ENCODE measurements around the gene CZIB. TPM values are rescaled to one million over a fixed set of nuclear protein-coding genes. Genes with fewer than 3 reads are reported as not detected.
A peak's percentile ranks its signal among the peaks of the same experiment; 100 is the strongest.

Gene CZIB
- total RNA-seq, 1 experiment from 2014 or later = 42.6 TPM

GRCh38 chr1:53166366-53166765 lies 54.1 kb downstream of the CZIB start:
- no peak overlapping the region for H3K4me3 ChIP-seq (ENCODE audit: low read depth, low read length)
- Mint-ChIP-seq H3K4me1 (ENCODE audit: low read depth, unreplicated experiment) (no peaks in the 10 kb centered on the region), H3K36me3 (ENCODE audit: insufficient read depth, unreplicated experiment) (no peaks in the 10 kb centered on the region), H3K27me3 (ENCODE audit: insufficient read depth, unreplicated experiment) (no peaks in the 10 kb centered on the region), H3K4me3 (ENCODE audit: unreplicated experiment) (no peak overlapping the region), H3K27ac (ENCODE audit: unreplicated experiment) (no peak overlapping the region), H3K9me3 (ENCODE audit: unreplicated experiment) (no peaks in the 10 kb centered on the region)
- CTCF ChIA-PET = no interaction called here
- intact Hi-C loops (cut with micrococcal nuclease; ENCODE audit: unreplicated experiment) = no loop called here
- H3K27me3 ChIP-seq (replicated peaks; ENCODE audit: control insufficient read depth, insufficient read depth, low read length) = no peaks in the 10 kb centered on the region
- POLR2A ChIA-PET = no interaction called here
- DNase-seq = no peak
- no peaks in the 10 kb centered on the region for H3K9me3 ChIP-seq
- no peaks in the 10 kb centered on the region for H3K36me3 ChIP-seq (ENCODE audit: control insufficient read depth, insufficient read depth, low read length)
- no TSS peak for BruUV-seq (replicated peaks)
- H3K4me1 ChIP-seq = no peaks in the 10 kb centered on the region
- TF ChIP-seq CTCF (IDR thresholded peaks at IDR 0.05; ENCODE audit: insufficient read depth in 1 of 2, low read depth in 1 of 2, low read length in 1 of 2, severe bottlenecking in 1 of 2, unreplicated experiment in 1 of 2) = no peak

- no TSS peak for BruUV-seq (replicated peaks)
- TF ChIP-seq CTCF (IDR thresholded peaks at IDR 0.05; ENCODE audit: insufficient read depth in 1 of 2, low read depth in 1 of 2, low read length in 1 of 2, severe bottlenecking in 1 of 2, unreplicated experiment in 1 of 2) = no peak
- Mint-ChIP-seq H3K27me3 (ENCODE audit: insufficient read depth, unreplicated experiment) (no peaks in the 10 kb centered on the region), H3K4me3 (ENCODE audit: unreplicated experiment) (no peak overlapping the region), H3K4me1 (ENCODE audit: low read depth, unreplicated experiment) (no peaks in the 10 kb centered on the region), H3K36me3 (ENCODE audit: insufficient read depth, unreplicated experiment) (no peaks in the 10 kb centered on the region), H3K27ac (ENCODE audit: unreplicated experiment) (no peak overlapping the region), H3K9me3 (ENCODE audit: unreplicated experiment) (no peaks in the 10 kb centered on the region)
- peak in 1 of 2 experiments; percentile 41 for DNase-seq
- ChIA-PET CTCF (no interaction called here), POLR2A (no interaction called here)
- H3K27me3 ChIP-seq (replicated peaks; ENCODE audit: control insufficient read depth, insufficient read depth, low read length) = no peaks in the 10 kb centered on the region
- peaks cover 7% of the 10 kb centered on the region; the same call in 1 of the 2 replicates for H3K4me1 ChIP-seq
- no peaks in the 10 kb centered on the region for H3K36me3 ChIP-seq (ENCODE audit: control insufficient read depth, insufficient read depth, low read length)
- H3K4me3 ChIP-seq (ENCODE audit: low read depth, low read length) = no peak overlapping the region
- no peaks in the 10 kb centered on the region for H3K9me3 ChIP-seq
- intact Hi-C loops (cut with micrococcal nuclease; ENCODE audit: unreplicated experiment) = no loop called here
These were observed 54.9 kb downstream of the CZIB start for GRCh38 chr1:53165408-53165961.

Other genes starting within 250 kb of the CZIB start
- gene PODN, start 158.4 kb downstream of the CZIB start, total RNA-seq (2022) = not detected in 2 replicates
- gene SLC1A7, start 78.0 kb downstream of the CZIB start, total RNA-seq (2022) = not detected in 2 replicates
- 12.5 and 14.4 TPM in 2 replicates for gene CPT2, start 23.8 kb downstream of the CZIB start, total RNA-seq (2022)
- 74.2 and 77.0 TPM in 2 replicates for gene MAGOH, start 17.9 kb upstream of the CZIB start, total RNA-seq (2022)
- gene LRP8, start 107.4 kb upstream of the CZIB start, total RNA-seq (2022) = 10.8 and 11.8 TPM in 2 replicates
- gene DMRTB1, start 238.8 kb upstream of the CZIB start, total RNA-seq (2022) = not detected in 2 replicates